Measurements from ENCODE around the gene SPATA24. TPM values are rescaled to one million over a fixed set of nuclear protein-coding genes. Genes with fewer than 3 reads are reported as not detected.
A peak's percentile ranks its signal among the peaks of the same experiment; 100 is the strongest.

SPATA24 gene
- polyA plus RNA-seq, 1 donor from 2014 or later = 6.7 TPM

GRCh38 chr5:139422307-139422893 lies 18.5 kb upstream of the SPATA24 start:
- H3K79me2 ChIP-seq (replicated peaks; ENCODE audit: insufficient read depth, low read length) = no peaks in the 10 kb centered on the region
- no peaks in the 10 kb centered on the region for H3K36me3 ChIP-seq (ENCODE audit: insufficient read depth, low read length)
- H3K9me2 ChIP-seq (ENCODE audit: insufficient read depth, low read length) = no peaks in the 10 kb centered on the region
- no peaks in the 10 kb centered on the region for H3F3A ChIP-seq (ENCODE audit: insufficient read depth, low read length, poor library complexity, severe bottlenecking)
- no peak overlapping the region for H3K4me3 ChIP-seq (ENCODE audit: low read length)
- no peaks in the 10 kb centered on the region for H3K27me3 ChIP-seq (ENCODE audit: insufficient read depth, low read depth, low read length)
- no peaks in the 10 kb centered on the region for H4K20me1 ChIP-seq (ENCODE audit: insufficient read depth)
- peak overlapping the region; percentile 36 for H3K27ac ChIP-seq (ENCODE audit: low read length)
- H3K4me2 ChIP-seq (ENCODE audit: low read length) = no peak overlapping the region
- no peak for TF ChIP-seq TAF1 (IDR thresholded peaks at IDR 0.05; ENCODE audit: low read depth)
- TF ChIP-seq MXI1 (conservative IDR thresholded peaks at IDR 0.05; ENCODE audit: poor library complexity, severe bottlenecking) = no peak
- TF ChIP-seq POLR2AphosphoS5 (IDR thresholded peaks at IDR 0.05) = no peak
- no peak for TF ChIP-seq REST (IDR thresholded peaks at IDR 0.05; ENCODE audit: borderline replicate concordance)
- TF ChIP-seq RAD21 (conservative IDR thresholded peaks at IDR 0.05) = peak; percentile 96
- peak; percentile 94 for TF ChIP-seq CTCF (IDR thresholded peaks at IDR 0.05; ENCODE audit: poor library complexity, severe bottlenecking)
- TF ChIP-seq EZH2 (IDR thresholded peaks at IDR 0.05; ENCODE audit: borderline replicate concordance, insufficient read depth, low read length, poor library complexity, severe bottlenecking) = no peak
- TF ChIP-seq EP300 (conservative IDR thresholded peaks at IDR 0.05; ENCODE audit: poor library complexity, severe bottlenecking) = no peak
- peak; percentile 92 for TF ChIP-seq SMC3 (conservative IDR thresholded peaks at IDR 0.05; ENCODE audit: poor library complexity)
- no peak overlapping the region for H3K9ac ChIP-seq (ENCODE audit: low read length)
- H2AFZ ChIP-seq (ENCODE audit: low read depth, low read length) = no peak overlapping the region
- no peaks in the 10 kb centered on the region for H3K9me3 ChIP-seq (ENCODE audit: low read length)

- Histone ChIP-seq H3F3A (ENCODE audit: insufficient read depth, low read length, poor library complexity, severe bottlenecking) (no peaks in the 10 kb centered on the region), H3K9me2 (ENCODE audit: insufficient read depth, low read length) (no peaks in the 10 kb centered on the region), H3K27me3 (ENCODE audit: insufficient read depth, low read depth, low read length) (no peaks in the 10 kb centered on the region), H3K4me2 (ENCODE audit: low read length) (no peak overlapping the region), H3K9me3 (ENCODE audit: low read length) (no peaks in the 10 kb centered on the region), H3K9ac (ENCODE audit: low read length) (no peak overlapping the region), H3K27ac (ENCODE audit: low read length) (no peak overlapping the region), H3K36me3 (ENCODE audit: insufficient read depth, low read length) (peaks cover 4% of the 10 kb centered on the region), H3K79me2 (replicated peaks; ENCODE audit: insufficient read depth, low read length) (no peaks in the 10 kb centered on the region), H4K20me1 (ENCODE audit: insufficient read depth) (no peaks in the 10 kb centered on the region), H3K4me3 (ENCODE audit: low read length) (no peak overlapping the region), H2AFZ (ENCODE audit: low read depth, low read length) (no peak overlapping the region)
- TF ChIP-seq SMC3 (conservative IDR thresholded peaks at IDR 0.05; ENCODE audit: poor library complexity) (no peak), CTCF (IDR thresholded peaks at IDR 0.05; ENCODE audit: poor library complexity, severe bottlenecking) (no peak), REST (IDR thresholded peaks at IDR 0.05; ENCODE audit: borderline replicate concordance) (no peak), EZH2 (IDR thresholded peaks at IDR 0.05; ENCODE audit: borderline replicate concordance, insufficient read depth, low read length, poor library complexity, severe bottlenecking) (no peak), POLR2AphosphoS5 (IDR thresholded peaks at IDR 0.05) (no peak), EP300 (conservative IDR thresholded peaks at IDR 0.05; ENCODE audit: poor library complexity, severe bottlenecking) (no peak), MXI1 (conservative IDR thresholded peaks at IDR 0.05; ENCODE audit: poor library complexity, severe bottlenecking) (no peak), TAF1 (IDR thresholded peaks at IDR 0.05; ENCODE audit: low read depth) (no peak), RAD21 (conservative IDR thresholded peaks at IDR 0.05) (no peak)
Observed at GRCh38 chr5:139419226-139420192, 15.6 kb upstream of the SPATA24 start.

Data from neural cell (in vitro differentiated cells).